Smooth muscle cell (in vitro differentiated cells): Measurements from ENCODE around the gene VSIG10. TPM values are rescaled to one million over a fixed set of nuclear protein-coding genes. Genes with fewer than 3 reads are reported as not detected.
"Not testable (repeated sequence)": the region's sequence is repeated elsewhere in the genome, so short reads cannot be mapped to it uniquely, and the experiment has no call there.

Experiments
- DNase-seq: peaks from one replicate; lab custom pipeline; 2025; ENCODE audit not compliant: unreplicated experiment; lab: John Stamatoyannopoulos, UW
- H2AFZ ChIP-seq: fragments of 200-600 bp; sonication (generic); 2 replicates; pipeline ENCODE4 v1.6.0; 2016; ENCODE audit warnings: antibody characterized with exemption, low read depth, mild to moderate bottlenecking
- H3F3A ChIP-seq: fragments of 200-600 bp; sonication (generic); 2 replicates; pipeline ENCODE4 v1.6.0; 2017; ENCODE audit warnings: antibody characterized with exemption, low read depth
- H3K27ac ChIP-seq: fragments of 200-600 bp; sonication (generic); 2 replicates; pipeline ENCODE4 v1.5.1; 2016; ENCODE audit warnings: low read depth, mild to moderate bottlenecking
- H3K27me3 ChIP-seq: fragments of 200-600 bp; sonication (generic); 2 replicates; pipeline ENCODE4 v1.6.1; 2016; ENCODE audit warnings: low read depth, mild to moderate bottlenecking
- H3K36me3 ChIP-seq: fragments of 200-600 bp; sonication (generic); 2 replicates; pipeline ENCODE4 v1.5.1; 2016; ENCODE audit warnings: low read depth
- H3K4me1 ChIP-seq: fragments of 200-600 bp; sonication (generic); 2 replicates; pipeline ENCODE4 v1.5.1; 2016; ENCODE audit warnings: low read depth
- H3K4me2 ChIP-seq: fragments of 200-600 bp; sonication (generic); 2 replicates; pipeline ENCODE4 v1.6.0; 2016; ENCODE audit warnings: mild to moderate bottlenecking
- H3K4me3 ChIP-seq: fragments of 200-600 bp; sonication (generic); 2 replicates; pipeline ENCODE4 v1.5.1; 2016; ENCODE audit warnings: mild to moderate bottlenecking
- H3K79me2 ChIP-seq: fragments of 200-600 bp; sonication (generic); 2 replicates; pipeline ENCODE4 v1.6.0; 2016; ENCODE audit warnings: low read depth, mild to moderate bottlenecking
- H3K9ac ChIP-seq: fragments of 200-600 bp; sonication (generic); 2 replicates; pipeline ENCODE4 v1.6.0; 2016; ENCODE audit warnings: low read depth
- H3K9me3 ChIP-seq: fragments of 200-600 bp; sonication (generic); replicated peaks from 2 replicates; pipeline ENCODE4 v1.5.1; 2016; ENCODE audit warnings: low read depth
- H4K20me1 ChIP-seq: fragments of 200-600 bp; sonication (generic); 2 replicates; pipeline ENCODE4 v1.6.0; 2016; ENCODE audit warnings: low read depth
- WGBS: methylation state at CpG from one replicate; pipeline ENCODE4 v1.1.7; 2016; ENCODE audit warnings: low lambda C conversion rate; 5-methylcytosine and 5-hydroxymethylcytosine counted together
- polyA plus RNA-seq: library from polyadenylated mRNA; unstranded; fragments of >200 nt; fragmentation: Nextera tagmentation; extraction: Ambion mirVana; gene quantifications from 2 replicates; pipeline ENCODE4 v1.2.1, GENCODE V29; 2016
- total RNA-seq: library from RNA; depleted of rRNA; stranded (reverse); fragments of >200 nt; gene quantifications from 2 replicates; pipeline ENCODE4 v1.2.3, GENCODE V29; 2014
- TF ChIP-seq, protein P1 (sequence below): fragments of 200-600 bp; sonication (generic); IDR thresholded peaks from 2 replicates; pipeline ENCODE4 v1.5.1; 2017; ENCODE audit warnings: borderline replicate concordance, mild to moderate bottlenecking, antibody characterized with exemption; ENCODE audit not compliant: insufficient read depth, poor library complexity, severe bottlenecking

VSIG10 gene
- total and polyA plus RNA-seq, 2 experiments from 2014 or later: 2.3 to 3.0 TPM

DNA sequence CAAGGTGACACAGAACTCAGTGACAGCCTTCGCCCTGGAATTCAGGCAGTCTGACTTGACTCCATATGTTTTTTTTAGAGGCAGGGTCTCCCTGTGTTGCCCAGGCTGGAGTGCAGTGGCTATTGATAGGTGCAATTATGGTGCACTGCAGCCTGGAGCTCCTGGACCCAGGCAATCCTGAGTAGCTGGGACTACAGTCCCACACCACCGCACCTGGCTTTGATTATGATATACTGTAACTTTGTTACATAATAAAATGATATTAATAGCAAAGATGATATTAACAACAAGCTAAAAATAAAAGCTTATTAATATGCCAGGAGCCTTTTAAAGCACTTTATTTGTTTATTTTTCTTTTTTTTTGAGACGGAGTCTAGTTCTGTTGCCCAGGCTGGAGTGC lies 9.8 kb downstream of the VSIG10 start:
- no peak overlapping the region for H3K4me3 ChIP-seq
- H3K4me1 ChIP-seq: no peaks in the 10 kb centered on the region
- no peak overlapping the region for H3K4me2 ChIP-seq
- H3K36me3 ChIP-seq: no peaks in the 10 kb centered on the region
- H3F3A ChIP-seq: no peaks in the 10 kb centered on the region
- no peaks in the 10 kb centered on the region for H3K9me3 ChIP-seq
- H3K27ac ChIP-seq: no peak overlapping the region
- no peaks in the 10 kb centered on the region for H4K20me1 ChIP-seq
- DNase-seq: no peak
- 97% methylated on average over 3 of the region's 3 CpGs for WGBS
- H3K27me3 ChIP-seq: no peaks in the 10 kb centered on the region
- H3K9ac ChIP-seq: no peak overlapping the region
- H3K79me2 ChIP-seq: no peaks in the 10 kb centered on the region
- no peak overlapping the region for H2AFZ ChIP-seq
- TF ChIP-seq, protein P1, sequence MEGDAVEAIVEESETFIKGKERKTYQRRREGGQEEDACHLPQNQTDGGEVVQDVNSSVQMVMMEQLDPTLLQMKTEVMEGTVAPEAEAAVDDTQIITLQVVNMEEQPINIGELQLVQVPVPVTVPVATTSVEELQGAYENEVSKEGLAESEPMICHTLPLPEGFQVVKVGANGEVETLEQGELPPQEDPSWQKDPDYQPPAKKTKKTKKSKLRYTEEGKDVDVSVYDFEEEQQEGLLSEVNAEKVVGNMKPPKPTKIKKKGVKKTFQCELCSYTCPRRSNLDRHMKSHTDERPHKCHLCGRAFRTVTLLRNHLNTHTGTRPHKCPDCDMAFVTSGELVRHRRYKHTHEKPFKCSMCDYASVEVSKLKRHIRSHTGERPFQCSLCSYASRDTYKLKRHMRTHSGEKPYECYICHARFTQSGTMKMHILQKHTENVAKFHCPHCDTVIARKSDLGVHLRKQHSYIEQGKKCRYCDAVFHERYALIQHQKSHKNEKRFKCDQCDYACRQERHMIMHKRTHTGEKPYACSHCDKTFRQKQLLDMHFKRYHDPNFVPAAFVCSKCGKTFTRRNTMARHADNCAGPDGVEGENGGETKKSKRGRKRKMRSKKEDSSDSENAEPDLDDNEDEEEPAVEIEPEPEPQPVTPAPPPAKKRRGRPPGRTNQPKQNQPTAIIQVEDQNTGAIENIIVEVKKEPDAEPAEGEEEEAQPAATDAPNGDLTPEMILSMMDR: no peak

DNA sequence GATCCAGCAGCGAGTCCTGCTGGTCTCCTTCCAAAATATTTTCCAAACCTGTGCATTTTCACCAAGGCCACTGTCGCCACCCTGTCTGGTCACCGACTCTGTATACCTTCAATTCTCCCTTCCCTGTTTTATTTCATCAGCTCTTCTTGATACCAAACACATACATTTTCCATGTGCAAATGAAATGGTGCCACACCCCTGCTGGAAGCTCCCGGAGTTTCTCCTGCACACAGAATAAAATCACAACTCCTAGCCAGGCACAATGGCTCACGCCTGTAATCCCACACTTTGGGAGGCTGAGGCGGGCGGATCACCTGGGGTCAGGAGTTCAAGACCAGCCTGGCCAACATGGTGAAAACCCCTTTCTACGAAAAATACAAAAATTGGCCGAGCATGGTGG lies 14.0 kb downstream of the VSIG10 start:
- no peaks in the 10 kb centered on the region for H3K9me3 ChIP-seq
- H3K4me2 ChIP-seq: no peak overlapping the region
- TF ChIP-seq, protein P1: no peak
- no peaks in the 10 kb centered on the region for H3K79me2 ChIP-seq
- H4K20me1 ChIP-seq: no peaks in the 10 kb centered on the region
- 95% methylated on average over 9 of the region's 9 CpGs for WGBS
- H3K27ac ChIP-seq: no peak overlapping the region
- H3K36me3 ChIP-seq: no peaks in the 10 kb centered on the region
- no peaks in the 10 kb centered on the region for H3F3A ChIP-seq
- H2AFZ ChIP-seq: no peak overlapping the region
- H3K9ac ChIP-seq: no peak overlapping the region
- H3K4me1 ChIP-seq: no peaks in the 10 kb centered on the region
- H3K27me3 ChIP-seq: no peaks in the 10 kb centered on the region
- no peak overlapping the region for H3K4me3 ChIP-seq
- no peak for DNase-seq

DNA sequence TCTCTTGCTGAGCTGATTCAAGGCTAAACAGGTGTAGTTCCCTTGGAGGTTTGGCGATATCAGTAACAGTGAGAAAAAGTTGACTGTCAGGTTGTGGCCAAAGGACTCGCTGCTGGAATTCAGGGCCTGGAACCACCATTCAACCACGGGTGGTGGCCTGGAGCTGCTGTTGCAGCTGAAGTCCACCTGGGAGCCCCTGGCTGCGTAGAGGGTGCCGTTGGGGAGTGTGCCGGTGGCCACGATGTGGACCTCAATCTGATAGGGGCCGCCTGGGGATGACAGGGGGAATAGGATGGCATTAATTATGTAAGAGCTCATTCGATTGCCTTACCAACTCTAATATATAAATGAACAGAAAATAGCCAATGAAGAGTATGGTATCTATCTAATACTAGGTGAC lies 21.6 kb downstream of the VSIG10 start:
- WGBS: 92% methylated on average over 9 of the region's 9 CpGs
- H3K9ac ChIP-seq: no peak overlapping the region
- DNase-seq: no peak

DNA sequence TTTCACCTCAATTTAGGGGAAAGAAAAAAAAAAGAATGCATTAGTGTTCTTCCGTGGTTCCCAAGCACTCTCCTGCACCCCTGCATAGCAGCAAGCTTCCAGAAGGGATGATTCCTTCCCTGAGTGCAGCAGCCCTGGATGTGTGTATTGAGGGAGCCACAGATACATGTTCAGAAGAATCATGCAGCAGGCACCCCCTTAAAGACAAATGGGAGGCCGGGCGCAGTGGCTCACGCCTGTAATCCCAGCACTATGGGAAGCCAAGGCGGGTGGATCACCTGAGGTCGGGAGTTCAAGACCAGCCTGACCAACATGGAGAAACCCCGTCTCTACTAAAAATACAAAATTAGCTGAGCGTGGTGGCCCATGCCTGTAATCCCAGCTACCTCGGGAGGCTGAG lies 22.3 kb downstream of the VSIG10 start:
- H3K4me1 ChIP-seq, H3F3A ChIP-seq, H3K9me3 ChIP-seq, H3K4me3 ChIP-seq, H3K4me2 ChIP-seq, H4K20me1 ChIP-seq, H3K79me2 ChIP-seq, DNase-seq, H3K27ac ChIP-seq, H3K27me3 ChIP-seq, H3K9ac ChIP-seq, H3K36me3 ChIP-seq, H2AFZ ChIP-seq: not testable (repeated sequence)
- 97% methylated on average over 9 of the region's 9 CpGs for WGBS

More for the DNA sequence above, 21.6 kb downstream of the VSIG10 start:
- no peak overlapping the region for H3K27ac ChIP-seq
- no peaks in the 10 kb centered on the region for H3F3A ChIP-seq
- H3K79me2 ChIP-seq: no peaks in the 10 kb centered on the region
- TF ChIP-seq, protein P1: no peak
- H3K27me3 ChIP-seq: no peaks in the 10 kb centered on the region
- no peak overlapping the region for H3K4me2 ChIP-seq
- no peak overlapping the region for H2AFZ ChIP-seq
- H4K20me1 ChIP-seq: no peaks in the 10 kb centered on the region
- no peaks in the 10 kb centered on the region for H3K4me1 ChIP-seq
- H3K36me3 ChIP-seq: no peaks in the 10 kb centered on the region
- no peaks in the 10 kb centered on the region for H3K9me3 ChIP-seq
- no peak overlapping the region for H3K4me3 ChIP-seq
